GM13977 (cell line): ENCODE measurements around the gene PLS3.
"Not testable (repeated sequence)": the region's sequence is repeated elsewhere in the genome, so short reads cannot be mapped to it uniquely, and the experiment has no call there.

Experiments used
- DNase-seq: peaks from one replicate; pipeline ENCODE4 v3.0.0; 2012; ENCODE audit warnings: low spot score
- in situ Hi-C: fragments of 300-500 bp; cut with MboI; formaldehyde crosslinking; loops from one replicate; pipeline ENCODE4 v1.12.0; 2022; ENCODE audit warnings: low sequenced_read_pairs, low pct_unique_long_range_greater_than_20kb, mixed read lengths, inconsistent platforms; ENCODE audit not compliant: unreplicated experiment
- TF ChIP-seq, protein P1 (sequence below): IDR thresholded peaks from 2 replicates; pipeline ENCODE4 v1.5.1; 2012; ENCODE audit warnings: mild to moderate bottlenecking, control low read depth; ENCODE audit not compliant: insufficient read depth; ENCODE audit errors: extremely low read depth, missing control alignments

PLS3 gene

DNA sequence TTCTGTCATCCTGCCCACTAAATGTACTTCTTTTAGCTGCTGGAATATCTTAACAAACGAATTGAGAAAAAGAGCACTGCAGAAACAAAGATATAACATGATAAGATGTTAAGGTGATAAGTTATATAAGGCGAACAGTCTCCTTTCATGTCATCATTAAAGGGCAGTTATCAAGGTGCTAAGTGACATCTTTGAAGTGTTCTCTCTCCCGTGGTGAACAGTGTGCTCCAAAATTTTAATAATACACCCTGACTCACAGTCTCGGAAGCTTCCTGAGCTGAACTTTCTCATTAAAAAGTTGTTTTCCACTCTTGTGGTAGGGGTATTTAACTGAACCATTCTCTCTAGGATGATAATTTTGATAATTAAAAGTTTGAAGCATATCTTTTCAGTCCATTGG lies 61.6 kb downstream of the PLS3 start:
- in situ Hi-C loops = loop anchor here (25.0 kb wide), 1 partner anchor 285 kb away; no protein-coding TSS in a partner anchor
- no peak for DNase-seq

DNA sequence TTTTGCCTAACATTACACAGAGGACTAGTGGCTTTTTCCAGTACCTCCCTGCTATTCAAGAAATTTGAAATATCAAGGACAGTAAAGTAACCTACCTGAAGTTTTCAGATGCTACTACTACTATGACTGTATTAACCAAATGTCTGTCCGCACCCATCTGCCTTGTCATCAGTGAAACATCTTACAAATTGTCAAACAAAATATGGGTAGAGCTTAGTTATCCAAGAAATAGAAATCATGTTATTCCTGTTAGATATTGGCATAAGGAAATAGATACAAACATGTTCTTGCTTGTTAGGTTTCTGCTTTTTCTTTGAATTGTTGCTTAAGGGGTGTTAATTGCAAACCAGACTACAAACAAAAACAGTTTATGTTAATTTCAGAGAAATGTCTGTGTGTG lies 63.9 kb downstream of the PLS3 start:
- in situ Hi-C loops = loop anchor here (25.0 kb wide), 1 partner anchor 288 kb away; no protein-coding TSS in a partner anchor
- TF ChIP-seq, protein P1, sequence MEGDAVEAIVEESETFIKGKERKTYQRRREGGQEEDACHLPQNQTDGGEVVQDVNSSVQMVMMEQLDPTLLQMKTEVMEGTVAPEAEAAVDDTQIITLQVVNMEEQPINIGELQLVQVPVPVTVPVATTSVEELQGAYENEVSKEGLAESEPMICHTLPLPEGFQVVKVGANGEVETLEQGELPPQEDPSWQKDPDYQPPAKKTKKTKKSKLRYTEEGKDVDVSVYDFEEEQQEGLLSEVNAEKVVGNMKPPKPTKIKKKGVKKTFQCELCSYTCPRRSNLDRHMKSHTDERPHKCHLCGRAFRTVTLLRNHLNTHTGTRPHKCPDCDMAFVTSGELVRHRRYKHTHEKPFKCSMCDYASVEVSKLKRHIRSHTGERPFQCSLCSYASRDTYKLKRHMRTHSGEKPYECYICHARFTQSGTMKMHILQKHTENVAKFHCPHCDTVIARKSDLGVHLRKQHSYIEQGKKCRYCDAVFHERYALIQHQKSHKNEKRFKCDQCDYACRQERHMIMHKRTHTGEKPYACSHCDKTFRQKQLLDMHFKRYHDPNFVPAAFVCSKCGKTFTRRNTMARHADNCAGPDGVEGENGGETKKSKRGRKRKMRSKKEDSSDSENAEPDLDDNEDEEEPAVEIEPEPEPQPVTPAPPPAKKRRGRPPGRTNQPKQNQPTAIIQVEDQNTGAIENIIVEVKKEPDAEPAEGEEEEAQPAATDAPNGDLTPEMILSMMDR = no peak

More for the DNA sequence above, 61.6 kb downstream of the PLS3 start:
- TF ChIP-seq, protein P1 = no peak

DNA sequence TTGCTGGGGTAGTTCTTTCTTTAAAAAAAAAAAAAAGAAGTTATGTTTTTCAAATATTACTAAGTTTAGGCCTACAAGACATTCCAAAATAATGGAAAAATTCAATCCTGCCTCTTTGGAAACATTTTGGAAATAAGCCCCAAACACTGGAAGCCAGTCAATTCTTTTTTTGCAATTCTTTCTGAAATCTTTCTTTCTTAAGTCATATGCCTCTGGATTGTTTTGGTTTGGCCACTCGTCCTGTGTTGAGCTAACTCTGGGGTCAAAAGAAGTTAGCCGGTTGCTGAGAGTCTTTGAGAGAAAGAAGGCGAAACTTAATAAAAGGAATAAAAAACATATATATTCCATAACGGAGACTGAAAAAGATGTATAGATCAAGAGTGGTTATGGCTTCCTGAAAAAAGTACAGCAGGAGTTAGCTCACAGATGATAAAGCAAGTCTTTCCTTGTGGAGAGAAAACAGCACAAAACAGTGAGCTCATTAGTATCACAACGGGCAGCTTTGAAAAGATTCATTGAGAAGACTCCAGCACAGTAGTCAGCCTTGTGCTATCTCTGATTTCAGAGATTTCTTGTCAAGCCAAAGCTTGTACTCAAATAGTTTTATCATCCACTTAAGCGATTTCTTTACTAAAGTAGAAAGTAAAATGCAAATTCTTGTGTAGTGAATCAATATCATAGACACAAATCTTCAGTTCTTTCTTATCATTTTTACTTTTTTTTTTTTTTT lies 64.8 kb downstream of the PLS3 start:
- no peak for DNase-seq
- TF ChIP-seq, protein P1 = no peak
- in situ Hi-C loops = no loop called here

More for the DNA sequence above, 63.9 kb downstream of the PLS3 start:
- DNase-seq = no peak

DNA sequence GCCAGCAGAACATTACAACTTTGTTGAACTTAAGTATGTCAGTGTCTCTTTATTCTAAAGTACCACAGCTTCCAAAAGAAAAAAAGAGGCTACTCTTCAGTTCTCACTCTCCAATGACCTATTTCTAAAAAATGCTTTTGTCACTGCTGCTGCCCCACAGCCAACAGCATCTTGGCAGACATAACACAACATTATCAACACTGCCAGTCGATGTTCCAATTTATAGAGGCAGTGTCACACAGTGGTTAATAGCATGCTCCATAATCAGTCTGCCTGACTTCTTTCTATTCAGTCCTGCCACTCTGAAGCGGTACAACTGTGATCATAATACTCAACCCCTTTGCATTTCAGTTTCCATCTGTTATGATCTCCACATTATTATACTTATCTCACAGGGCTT lies 69.2 kb downstream of the PLS3 start:
- TF ChIP-seq, protein P1 = no peak
- in situ Hi-C loops = no loop called here
- no peak for DNase-seq

DNA sequence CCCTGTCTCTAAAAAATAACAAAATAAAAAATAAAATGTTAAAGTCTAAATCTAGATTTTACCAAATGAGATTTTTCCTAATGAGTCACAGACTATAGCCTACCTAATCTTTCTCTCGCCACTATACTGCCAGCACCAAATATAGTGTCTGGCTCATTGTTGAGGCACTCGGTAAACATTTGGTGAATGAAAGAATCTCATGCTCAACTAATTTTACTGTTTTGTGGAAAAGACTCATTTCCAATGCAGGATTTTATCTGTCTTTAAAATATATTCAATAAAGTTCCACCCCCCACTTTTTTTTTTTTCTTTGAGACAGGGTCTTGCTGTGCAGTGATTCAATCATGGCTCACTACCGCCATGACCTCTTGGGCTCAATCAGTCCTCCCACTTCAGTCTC lies 71.5 kb downstream of the PLS3 start:
- in situ Hi-C loops = no loop called here
- TF ChIP-seq, protein P1 = no peak

DNA sequence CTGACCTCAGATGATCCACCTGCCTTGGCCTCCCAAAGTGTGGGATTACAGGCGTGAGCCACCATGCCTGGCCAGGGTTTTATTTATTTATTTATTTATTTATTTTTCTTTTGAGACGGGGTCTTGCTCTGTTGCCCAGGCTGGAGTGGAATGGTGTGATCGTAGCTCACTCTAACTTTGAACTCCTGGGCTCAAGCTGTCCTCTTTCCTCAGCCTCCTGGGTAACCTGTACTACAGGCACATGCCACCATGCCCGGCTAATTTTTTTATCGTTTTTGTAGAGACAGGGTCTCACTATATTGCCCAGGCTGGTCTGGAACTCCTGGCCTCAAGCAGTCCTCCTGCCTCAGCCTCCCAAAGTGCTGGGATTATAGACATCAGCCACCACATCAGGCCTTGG lies 72.4 kb downstream of the PLS3 start:
- in situ Hi-C loops, DNase-seq: not testable (repeated sequence)

More for the DNA sequence above, 71.5 kb downstream of the PLS3 start:
- no peak for DNase-seq

DNA sequence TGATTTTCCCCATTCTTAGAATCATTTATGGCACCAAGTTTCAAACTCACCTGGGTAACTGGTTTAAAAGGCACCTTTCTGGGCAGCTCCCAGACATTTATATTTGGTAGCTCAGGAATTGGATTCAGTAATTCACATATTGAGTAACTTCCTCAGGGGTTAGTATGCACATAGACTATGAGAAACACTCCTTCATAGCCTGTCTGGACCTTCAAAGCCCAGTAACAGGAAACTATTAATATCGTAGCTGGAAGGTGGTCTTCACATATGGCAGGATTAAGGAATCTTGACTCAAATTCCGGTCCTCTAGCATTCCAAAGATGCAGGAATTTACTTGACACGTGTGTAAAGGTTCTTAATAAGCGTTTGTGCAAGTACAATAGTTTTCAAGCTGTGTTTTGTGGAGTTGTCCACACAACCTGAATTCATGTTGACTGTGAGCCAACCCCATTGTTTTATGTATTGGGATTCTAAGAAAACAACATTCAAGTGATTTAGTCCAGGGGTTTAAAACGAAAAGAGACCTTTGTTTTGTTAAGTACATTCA lies 78.4 kb downstream of the PLS3 start:
- in situ Hi-C loops = no loop called here
- no peak for DNase-seq
- TF ChIP-seq, protein P1 = no peak
